HG02678 (cell line): ENCODE results near the gene SAXO2.
"Not testable (repeated sequence)": the region's sequence is repeated elsewhere in the genome, so short reads cannot be mapped to it uniquely, and the experiment has no call there.

Experiments used
- ATAC-seq: cut with Tn5 transposase; IDR thresholded peaks from one replicate; pipeline ENCODE4 v1.9.1; 2021; ENCODE audit warnings: mild to moderate bottlenecking, moderate library complexity; ENCODE audit not compliant: unreplicated experiment

SAXO2 gene

DNA sequence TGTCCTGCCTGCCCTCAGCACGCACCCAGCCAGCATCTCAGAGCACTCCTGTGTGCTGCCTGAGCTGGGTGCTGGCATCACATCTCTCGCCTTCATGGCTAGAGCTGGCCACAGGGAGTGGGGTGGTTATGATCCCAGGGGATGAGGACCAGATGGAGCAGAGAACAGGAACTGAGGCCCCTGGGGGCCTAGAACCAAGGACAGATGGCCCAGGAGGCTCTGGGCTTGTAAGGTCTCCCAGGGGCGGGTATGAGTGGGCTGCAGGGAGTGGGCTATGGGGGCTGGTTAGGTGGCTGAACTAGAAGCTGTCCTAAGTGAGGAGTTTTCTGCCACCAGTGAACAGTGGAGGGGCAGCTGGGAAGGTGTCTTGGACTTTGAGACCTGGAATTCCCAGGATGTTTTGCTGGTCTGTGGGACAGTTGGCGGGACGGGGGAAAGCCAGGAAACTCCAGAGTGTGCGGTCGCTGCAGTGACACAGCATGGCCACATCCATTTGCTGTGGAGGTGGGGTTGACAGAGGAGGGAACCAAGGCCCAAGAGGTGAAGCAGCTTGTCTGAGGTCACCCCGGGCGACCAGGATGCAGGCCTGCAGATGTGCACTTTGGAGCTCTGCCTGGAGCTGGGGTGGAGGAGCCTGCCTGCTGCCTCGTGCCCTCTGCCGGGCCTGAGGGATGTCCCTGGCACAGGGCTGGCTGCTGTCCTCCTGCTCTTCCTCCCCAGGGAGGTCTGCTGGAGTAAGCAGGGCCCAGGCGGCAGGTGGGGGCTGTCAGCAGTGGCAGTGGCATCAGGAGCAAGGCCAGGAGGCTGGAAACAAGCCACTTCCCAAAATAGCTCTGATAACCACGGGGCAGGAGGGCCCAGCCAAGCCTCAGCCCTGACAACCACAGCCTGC, 70.3 kb downstream of the SAXO2 start:
- not testable (repeated sequence) for ATAC-seq

DNA sequence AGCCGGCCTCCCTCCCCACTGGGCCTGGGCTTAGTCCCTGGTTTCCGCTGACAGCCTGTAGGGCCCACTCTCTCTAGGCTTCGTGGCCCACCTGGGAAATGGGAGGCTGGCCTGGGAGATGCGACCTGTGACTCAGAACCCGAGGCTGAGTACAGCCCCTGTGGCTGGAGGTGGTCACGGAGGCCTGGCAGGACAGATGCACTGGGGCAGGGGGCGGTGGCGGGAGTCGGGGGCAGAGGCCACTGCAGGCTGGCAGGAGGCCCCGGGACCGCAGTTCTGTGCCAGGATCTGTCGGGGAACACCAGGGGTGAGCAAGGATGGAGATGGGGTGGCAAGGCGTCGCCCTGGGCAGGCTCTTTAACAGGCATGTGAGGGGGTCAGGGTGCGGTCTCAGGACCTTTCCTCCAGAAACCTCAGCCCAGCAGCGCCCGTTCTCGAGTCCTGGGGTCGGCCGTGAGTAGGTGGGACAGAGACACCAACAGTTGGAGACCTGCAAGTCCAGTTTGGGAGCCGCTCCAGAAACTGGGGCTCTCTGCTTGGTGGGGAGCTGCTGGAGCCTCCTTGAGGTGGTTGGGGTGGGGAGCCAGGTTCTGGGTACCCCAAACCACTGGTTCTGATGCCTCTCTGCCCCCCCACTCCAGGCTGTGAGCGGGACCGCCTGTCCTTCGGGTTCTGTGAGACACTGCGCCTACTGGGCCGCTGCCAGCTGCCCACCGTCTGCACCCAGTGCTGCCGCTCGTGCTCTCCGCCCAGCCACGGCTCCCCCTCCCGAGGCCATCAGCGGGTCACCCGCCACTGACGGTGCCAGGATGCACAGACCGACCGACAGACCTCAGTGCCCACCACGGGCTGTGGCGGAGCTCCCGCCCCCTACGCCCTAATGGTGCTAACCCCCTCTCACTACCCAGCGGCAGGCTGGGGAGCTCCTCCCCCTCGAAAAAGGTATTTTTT, 71.3 kb downstream of the SAXO2 start:
- ATAC-seq, result not testable (repeated sequence)
